HG03159 (cell line): ENCODE results near the gene KLF11.
A peak's percentile ranks its signal among the peaks of the same experiment; 100 is the strongest.

Experiments used
- ATAC-seq: cut with Tn5 transposase; IDR thresholded peaks from one replicate; pipeline ENCODE4 v1.9.1; 2021; ENCODE audit warnings: mild to moderate bottlenecking, moderate library complexity; ENCODE audit not compliant: unreplicated experiment

Gene KLF11

GRCh38 chr2:10061221-10061925, 18.0 kb downstream of the KLF11 start:
- ATAC-seq, result no peak

GRCh38 chr2:10062931-10063365, 19.6 kb downstream of the KLF11 start:
- no peak for ATAC-seq

- ATAC-seq, result no peak
Measured at GRCh38 chr2:10063566-10063965, 20.2 kb downstream of the KLF11 start.

- no peak for ATAC-seq
Measured at GRCh38 chr2:10064932-10065772, 21.8 kb downstream of the KLF11 start.

- ATAC-seq, result no peak
Measured at GRCh38 chr2:10065773-10066055, 22.4 kb downstream of the KLF11 start.

GRCh38 chr2:10067330-10067729, 24.0 kb downstream of the KLF11 start:
- no peak for ATAC-seq

GRCh38 chr2:10067881-10068280, 24.5 kb downstream of the KLF11 start:
- ATAC-seq, result no peak

- ATAC-seq, result no peak
Measured at GRCh38 chr2:10071176-10071575, 27.8 kb downstream of the KLF11 start.

GRCh38 chr2:10071595-10071994, 28.2 kb downstream of the KLF11 start:
- ATAC-seq, result no peak

GRCh38 chr2:10072656-10073480, 29.5 kb downstream of the KLF11 start:
- peak; percentile 74 for ATAC-seq

- no peak for ATAC-seq
Measured at GRCh38 chr2:10073706-10074105, 30.4 kb downstream of the KLF11 start.

GRCh38 chr2:10075101-10075500, 31.8 kb downstream of the KLF11 start:
- ATAC-seq, result no peak

- ATAC-seq, result no peak
Measured at GRCh38 chr2:10075571-10076209, 32.3 kb downstream of the KLF11 start.

GRCh38 chr2:10076511-10076910, 33.2 kb downstream of the KLF11 start:
- ATAC-seq, result no peak

- ATAC-seq, result no peak
Measured at GRCh38 chr2:10076988-10077527, 33.7 kb downstream of the KLF11 start.

- no peak for ATAC-seq
Measured at GRCh38 chr2:10078001-10078400, 34.7 kb downstream of the KLF11 start.

- ATAC-seq, result no peak
Measured at GRCh38 chr2:10078704-10079265, 35.4 kb downstream of the KLF11 start.

GRCh38 chr2:10079266-10079869, 36.0 kb downstream of the KLF11 start:
- peak; percentile 23 for ATAC-seq

GRCh38 chr2:10079870-10080535, 36.7 kb downstream of the KLF11 start, which contains the start of gene CYS1:
Gene CYS1 (minus strand): TSS chr2:10080411. CDS start chr2:10080223, 188 bp downstream.
- ATAC-seq, result peak; percentile 38
